Sigmoid colon (tissue), 7 donors: ENCODE data around the gene LIMK2. TPM values are rescaled to one million over a fixed set of nuclear protein-coding genes. Genes with fewer than 3 reads are reported as not detected.
"Not testable (repeated sequence)": the region's sequence is repeated elsewhere in the genome, so short reads cannot be mapped to it uniquely, and the experiment has no call there.

Experiments used
- DNase-seq: peaks from one replicate; pipeline ENCODE4 v3.0.0-alpha.2; 2019
- H3K27ac ChIP-seq, 4 donors: fragments of 200-600 bp; sonication (generic); one replicate each; pipeline ENCODE4 v1.5.1; 2016 to 2019; ENCODE audit warnings: mild to moderate bottlenecking in 1 of 4
- H3K27me3 ChIP-seq, 3 donors: fragments of 200-600 bp; sonication (generic); one replicate each; pipeline ENCODE4 v1.5.1; 2019; ENCODE audit warnings: mild to moderate bottlenecking in 1 of 3
- H3K36me3 ChIP-seq, 4 donors: fragments of 200-600 bp; sonication (generic); one replicate each; pipeline ENCODE4 v1.5.1; 2016 to 2019
- H3K4me1 ChIP-seq, 4 donors: fragments of 200-600 bp; sonication (generic); one replicate each; pipeline ENCODE4 v1.5.1; 2017 to 2019
- H3K4me3 ChIP-seq, 4 donors: fragments of 200-600 bp; sonication (generic); one replicate each; pipeline ENCODE4 v1.5.1; 2017 to 2019; ENCODE audit warnings: mild to moderate bottlenecking in 2 of 4, moderate library complexity in 1 of 4
- H3K9me3 ChIP-seq, 4 donors: fragments of 200-600 bp in 3 of 4; sonication (generic) in 3 of 4; one replicate each; pipeline versions ENCODE4 v1.5.1 to v1.6.1; 2013 to 2019
- EP300 ChIP-seq, 4 donors: sonication (generic); formaldehyde crosslinking; IDR thresholded peaks; one replicate each; pipeline ENCODE4 v1.6.1; 2017; ENCODE audit warnings: antibody characterized with exemption in 4 of 4
- POLR2A ChIP-seq, 2 donors: fragments of 450-650 bp; IDR thresholded peaks; one replicate each; pipeline ENCODE4 v1.6.1; 2016; ENCODE audit warnings: antibody characterized with exemption in 2 of 2, mild to moderate bottlenecking in 2 of 2, moderate library complexity in 2 of 2
- POLR2AphosphoS5 ChIP-seq, 4 donors: sonication (generic); formaldehyde crosslinking; IDR thresholded peaks; one replicate each; pipeline ENCODE4 v1.6.1; 2017; ENCODE audit warnings: antibody characterized with exemption in 4 of 4
- WGBS, 2 donors: extraction: QIAGEN DNeasy Blood & Tissue Kit; methylation state at CpG; one replicate each; pipeline ENCODE4 v1.1.7; 2013; 5-methylcytosine and 5-hydroxymethylcytosine counted together
- intact Hi-C: fragments of 100-400 bp; cut with DNase I; formaldehyde crosslinking; loops from one replicate; pipeline ENCODE4 v1.15.1; 2023
- polyA plus RNA-seq, 3 donors: library from polyadenylated mRNA; stranded (reverse); fragments of 200-250 nt; gene quantifications; one replicate each; pipeline ENCODE4 v1.2.3, GENCODE V29; 2013
- total RNA-seq, 4 donors: library from RNA; depleted of rRNA; stranded (reverse); fragments of >200 nt; gene quantifications; one replicate each; pipeline ENCODE4 v1.1.0, GENCODE V29; 2016
- TF ChIP-seq, protein P1 (sequence below), 4 experiments: fragments of 450-650 bp in 3 of 4; fragments of 200-600 bp in 1 of 4; IDR thresholded peaks; one replicate each; pipeline ENCODE4 v1.5.1; 2016 to 2019; ENCODE audit warnings: antibody characterized with exemption in 4 of 4, mild to moderate bottlenecking in 3 of 4, moderate library complexity in 2 of 4
- donor health status: healthy with polysubstance abuse.
- donor health status: Bipolar disorder and iron deficiency.
- donor health status: healthy.

LIMK2 gene
- total RNA-seq (10 to 100 TPM; 10.3 to 20.8 (median 14.0) TPM), polyA plus RNA-seq (10 to 100 TPM; 31.9 to 58.7 (median 39.0) TPM)

DNA sequence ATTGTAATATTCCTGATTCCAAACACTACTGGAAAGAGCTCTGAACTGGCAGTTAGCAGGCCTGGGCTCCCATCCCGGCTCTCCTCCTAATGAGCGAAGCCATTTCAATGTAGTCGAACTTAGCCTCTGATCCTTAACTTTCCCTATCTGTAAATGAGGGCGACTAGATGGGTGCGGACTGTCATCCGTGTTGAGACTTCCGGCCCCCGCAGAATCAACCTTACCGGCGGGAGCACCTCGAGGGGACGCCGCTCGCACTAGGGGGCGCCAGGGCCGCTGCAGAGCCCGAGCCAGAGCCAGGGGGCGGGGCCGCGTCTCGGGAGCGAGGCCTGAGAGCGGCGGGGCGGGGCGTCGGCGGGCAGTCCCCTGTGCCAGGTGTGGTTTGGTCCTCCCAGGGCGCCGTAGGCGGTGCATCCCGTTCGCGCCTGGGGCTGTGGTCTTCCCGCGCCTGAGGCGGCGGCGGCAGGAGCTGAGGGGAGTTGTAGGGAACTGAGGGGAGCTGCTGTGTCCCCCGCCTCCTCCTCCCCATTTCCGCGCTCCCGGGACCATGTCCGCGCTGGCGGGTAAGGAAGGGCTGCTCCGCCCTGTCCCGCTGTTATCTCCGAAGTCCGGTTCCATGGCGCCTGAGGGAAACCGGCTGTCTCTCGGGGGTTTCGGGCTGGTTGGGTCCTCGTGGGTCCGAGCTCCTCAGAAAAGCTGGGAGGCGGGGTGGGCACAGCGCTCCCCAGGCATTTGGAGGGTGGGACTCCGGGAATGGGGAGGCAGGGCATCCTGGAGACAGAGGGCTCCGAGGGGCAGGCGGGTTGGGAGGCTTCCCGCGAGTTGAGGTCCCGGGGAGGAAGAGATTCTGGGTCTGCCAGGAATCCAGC lies at the start of gene LIMK2:
Gene LIMK2, plus strand, starts transcription at position 437 of the 869 bp plus-strand sequence. Its CDS starts 111 bp downstream, at position 548.
- peak; percentile 96 for DNase-seq
- intact Hi-C loops, result loop anchor here (1.0 to 5.0 kb wide), 4 partner anchors 19 to 101 kb away; partner anchors contain the start of gene RNF185
- peak within 1 kb of the TSS; percentile 66 to 94 (median 74) for H3K4me3 ChIP-seq
- H3K27ac ChIP-seq, result peak within 1 kb of the TSS; percentile 73 to 85 (median 78)
- H3K27me3 ChIP-seq, result no peaks in the 10 kb centered on the region
- H3K36me3 ChIP-seq, result peaks cover 0 to under 1% (median 0%) of the 10 kb centered on the region in 4 donors
- no peaks in the 10 kb centered on the region for H3K9me3 ChIP-seq
- H3K4me1 ChIP-seq, result peaks cover 0 to 25% (median 17%) of the 10 kb centered on the region in 4 donors
- peak; percentile 83 to 92 (median 92) for TF ChIP-seq POLR2AphosphoS5 (IDR thresholded peaks at IDR 0.05)
- TF ChIP-seq, protein P1, sequence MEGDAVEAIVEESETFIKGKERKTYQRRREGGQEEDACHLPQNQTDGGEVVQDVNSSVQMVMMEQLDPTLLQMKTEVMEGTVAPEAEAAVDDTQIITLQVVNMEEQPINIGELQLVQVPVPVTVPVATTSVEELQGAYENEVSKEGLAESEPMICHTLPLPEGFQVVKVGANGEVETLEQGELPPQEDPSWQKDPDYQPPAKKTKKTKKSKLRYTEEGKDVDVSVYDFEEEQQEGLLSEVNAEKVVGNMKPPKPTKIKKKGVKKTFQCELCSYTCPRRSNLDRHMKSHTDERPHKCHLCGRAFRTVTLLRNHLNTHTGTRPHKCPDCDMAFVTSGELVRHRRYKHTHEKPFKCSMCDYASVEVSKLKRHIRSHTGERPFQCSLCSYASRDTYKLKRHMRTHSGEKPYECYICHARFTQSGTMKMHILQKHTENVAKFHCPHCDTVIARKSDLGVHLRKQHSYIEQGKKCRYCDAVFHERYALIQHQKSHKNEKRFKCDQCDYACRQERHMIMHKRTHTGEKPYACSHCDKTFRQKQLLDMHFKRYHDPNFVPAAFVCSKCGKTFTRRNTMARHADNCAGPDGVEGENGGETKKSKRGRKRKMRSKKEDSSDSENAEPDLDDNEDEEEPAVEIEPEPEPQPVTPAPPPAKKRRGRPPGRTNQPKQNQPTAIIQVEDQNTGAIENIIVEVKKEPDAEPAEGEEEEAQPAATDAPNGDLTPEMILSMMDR (IDR thresholded peaks at IDR 0.05), result peak; percentile 61 to 82 (median 73)
- TF ChIP-seq POLR2A (IDR thresholded peaks at IDR 0.05), result peak; percentile 53 to 83
- TF ChIP-seq EP300 (IDR thresholded peaks at IDR 0.05), result no peak
- WGBS, 2 donors, result 0 to 1% methylated on average over 64 of the region's 64 CpGs

DNA sequence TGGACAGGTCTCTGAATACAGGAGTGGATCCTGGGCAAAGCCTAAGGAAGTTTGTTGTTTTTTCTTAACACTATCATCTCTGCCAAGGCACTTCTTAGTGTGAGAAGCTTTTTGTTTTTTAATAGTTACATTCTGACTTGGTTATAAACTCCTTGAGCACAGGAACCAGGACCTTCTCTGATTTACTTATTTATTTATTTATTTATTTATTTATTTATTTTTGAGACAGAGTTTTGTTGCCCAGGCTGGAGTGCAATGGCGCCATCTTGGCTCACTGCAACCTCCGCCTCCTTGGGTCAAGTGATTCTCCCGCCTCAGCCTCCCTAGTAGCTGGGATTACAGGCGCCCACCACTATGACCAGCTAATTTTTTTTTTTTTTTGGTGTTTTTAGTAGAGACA lies 41.1 kb upstream of the LIMK2 start:
- TF ChIP-seq POLR2AphosphoS5 (IDR thresholded peaks at IDR 0.05) (no peak), POLR2A (IDR thresholded peaks at IDR 0.05) (no peak), EP300 (IDR thresholded peaks at IDR 0.05) (no peak)
- TF ChIP-seq, protein P1 (IDR thresholded peaks at IDR 0.05), result no peak
- H3K27me3 ChIP-seq, result no peaks in the 10 kb centered on the region
- H3K4me3 ChIP-seq, result no peak overlapping the region
- H3K36me3 ChIP-seq, result peaks cover 0 to 11% (median 3%) of the 10 kb centered on the region in 4 donors
- no peak for DNase-seq
- H3K9me3 ChIP-seq, result no peaks in the 10 kb centered on the region
- intact Hi-C loops, result no loop called here
- H3K27ac ChIP-seq, result no peak overlapping the region
- H3K4me1 ChIP-seq, result peaks cover 0 to 59% (median 43%) of the 10 kb centered on the region in 4 donors
- 98 to 99% methylated on average over 4 of the region's 4 CpGs for WGBS, 2 donors

DNA sequence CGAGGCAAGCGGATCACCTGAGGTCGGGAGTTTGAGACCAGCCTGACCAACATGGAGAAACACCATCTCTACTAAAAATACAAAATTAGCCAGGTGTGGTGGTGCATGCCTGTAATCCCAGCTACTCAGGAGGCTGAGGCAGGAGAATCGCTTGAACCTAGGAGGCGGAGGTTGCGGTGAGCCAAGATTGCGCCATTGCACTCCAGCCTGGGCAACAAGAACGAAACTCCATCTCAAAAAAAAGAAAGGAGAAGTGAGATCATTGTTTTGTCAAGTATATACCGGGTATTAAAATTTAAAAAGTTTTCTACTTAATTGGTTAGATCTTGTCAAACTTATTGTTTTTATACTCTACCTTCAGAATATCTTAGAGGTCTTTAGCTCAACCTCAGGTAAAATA lies 40.4 kb upstream of the LIMK2 start:
- DNase-seq, H3K9me3 ChIP-seq, H3K36me3 ChIP-seq, intact Hi-C loops, H3K4me3 ChIP-seq, H3K27me3 ChIP-seq, H3K27ac ChIP-seq: not testable (repeated sequence)
- 90 to 94% methylated on average over 9 of the region's 9 CpGs for WGBS, 2 donors
- H3K4me1 ChIP-seq, result peaks cover 0 to 60% (median 43%) of the 10 kb centered on the region in 4 donors

DNA sequence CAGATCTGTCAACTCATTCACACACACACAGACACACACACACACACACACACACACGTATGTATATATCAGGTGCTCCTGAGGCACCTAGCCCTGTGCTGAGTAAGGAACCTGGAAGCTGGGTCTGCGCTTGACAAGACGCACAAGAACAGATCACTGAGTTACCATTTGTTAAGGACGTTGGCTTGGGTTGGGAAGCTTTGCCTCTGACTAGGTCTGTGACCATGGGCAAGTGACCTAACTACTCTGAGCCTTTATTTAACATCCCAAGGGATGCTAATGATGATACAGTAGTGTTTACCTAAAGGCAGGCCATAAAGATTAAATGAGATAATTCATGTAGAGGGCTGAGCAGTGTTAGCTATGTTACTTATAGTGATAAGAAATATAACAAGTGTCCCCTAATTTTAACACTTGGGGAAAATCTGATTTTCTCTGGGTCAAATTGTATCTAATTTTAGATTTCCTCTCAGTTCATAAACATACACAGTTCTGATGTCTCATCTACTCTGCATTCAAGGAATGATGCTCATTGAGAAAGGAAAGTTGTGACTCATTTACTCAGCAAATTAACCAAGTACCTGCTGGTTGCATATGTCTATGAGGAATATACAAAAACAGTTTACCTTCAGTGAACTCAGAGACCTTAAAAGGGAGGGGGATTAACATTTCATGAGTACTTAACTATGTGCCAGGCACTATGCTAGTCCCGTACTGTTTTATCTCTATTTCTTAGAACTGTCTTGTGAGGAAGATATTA lies 38.5 kb upstream of the LIMK2 start:
- no peak for DNase-seq
- intact Hi-C loops, result no loop called here
- peaks cover 0 to 65% (median 46%) of the 10 kb centered on the region in 4 donors for H3K4me1 ChIP-seq
- H3K4me3 ChIP-seq, result no peak overlapping the region
- no peaks in the 10 kb centered on the region for H3K27me3 ChIP-seq
- TF ChIP-seq POLR2AphosphoS5 (IDR thresholded peaks at IDR 0.05) (peak in 2 of 4 donors; percentile 18 to 43), EP300 (IDR thresholded peaks at IDR 0.05) (no peak)
- H3K9me3 ChIP-seq, result no peaks in the 10 kb centered on the region
- WGBS, 2 donors, result 82 to 85% methylated on average over 5 of the region's 5 CpGs
- H3K27ac ChIP-seq, result peak overlapping the region; percentile 16 to 76 (median 61)
- peaks cover 0 to 6% (median 0%) of the 10 kb centered on the region in 4 donors for H3K36me3 ChIP-seq

DNA sequence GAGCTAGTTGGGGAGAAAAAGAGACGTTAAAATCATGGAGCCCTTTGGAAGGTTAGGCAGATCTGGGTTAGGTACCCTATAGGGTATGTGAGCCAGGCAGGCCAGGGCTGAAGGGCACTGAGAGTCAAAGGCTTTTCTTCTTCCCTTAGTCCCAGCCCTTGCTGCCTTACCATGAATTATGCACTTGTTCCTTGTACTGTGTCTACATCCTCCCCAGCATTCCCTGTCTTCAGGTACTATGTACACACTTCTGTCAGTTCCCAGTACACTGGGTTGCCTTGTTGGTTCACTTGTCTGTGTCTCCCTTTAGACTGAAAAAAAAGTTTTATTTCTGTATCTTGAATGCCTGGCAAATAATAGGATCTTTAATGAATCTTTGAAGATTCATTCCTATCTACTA lies 35.2 kb upstream of the LIMK2 start:
- intact Hi-C loops, result no loop called here
- no peak overlapping the region for H3K4me3 ChIP-seq
- peaks cover 0 to 51% (median 38%) of the 10 kb centered on the region in 4 donors for H3K4me1 ChIP-seq
- DNase-seq, result no peak
- no peaks in the 10 kb centered on the region for H3K9me3 ChIP-seq
- TF ChIP-seq POLR2A (IDR thresholded peaks at IDR 0.05) (no peak), POLR2AphosphoS5 (IDR thresholded peaks at IDR 0.05) (no peak), EP300 (IDR thresholded peaks at IDR 0.05) (no peak)
- TF ChIP-seq, protein P1 (IDR thresholded peaks at IDR 0.05), result no peak
- no peaks in the 10 kb centered on the region for H3K27me3 ChIP-seq
- H3K36me3 ChIP-seq, result peaks cover 0 to 6% (median 0%) of the 10 kb centered on the region in 4 donors
- H3K27ac ChIP-seq, result peak overlapping the region in 3 of 4 donors; percentile 31 to 72 (median 37)
- 94% methylated on average over 1 of the region's 1 CpG for WGBS, 2 donors
